BE2C (cell line): ENCODE results near the gene DTNB.

Experiments used
- DNase-seq: peaks from one replicate; pipeline ENCODE4 v3.0.0-alpha.2; 2020
- H3K27me3 ChIP-seq: fragments of 250-450 bp; sonication (Bioruptor Pico); 2 replicates; pipeline ENCODE4 v1.5.1; 2020; ENCODE audit warnings: mild to moderate bottlenecking
- H3K36me3 ChIP-seq: fragments of 250-450 bp; sonication (Bioruptor Pico); 2 replicates; pipeline ENCODE4 v1.5.1; 2020; ENCODE audit warnings: mild to moderate bottlenecking
- H3K4me1 ChIP-seq: fragments of 250-450 bp; sonication (Bioruptor Pico); 2 replicates; pipeline ENCODE4 v1.5.1; 2020
- H3K4me3 ChIP-seq: 2 replicates; pipeline ENCODE4 v1.5.1; 2011; ENCODE audit warnings: low read depth, low read length
- H3K9me3 ChIP-seq: fragments of 250-450 bp; sonication (Bioruptor Pico); 2 replicates; pipeline ENCODE4 v1.5.1; 2020
- TF ChIP-seq, protein P1 (sequence below): IDR thresholded peaks from 2 replicates; pipeline ENCODE4 v1.5.1; 2012; ENCODE audit warnings: mild to moderate bottlenecking, low read depth, low read length

The DTNB gene

DNA sequence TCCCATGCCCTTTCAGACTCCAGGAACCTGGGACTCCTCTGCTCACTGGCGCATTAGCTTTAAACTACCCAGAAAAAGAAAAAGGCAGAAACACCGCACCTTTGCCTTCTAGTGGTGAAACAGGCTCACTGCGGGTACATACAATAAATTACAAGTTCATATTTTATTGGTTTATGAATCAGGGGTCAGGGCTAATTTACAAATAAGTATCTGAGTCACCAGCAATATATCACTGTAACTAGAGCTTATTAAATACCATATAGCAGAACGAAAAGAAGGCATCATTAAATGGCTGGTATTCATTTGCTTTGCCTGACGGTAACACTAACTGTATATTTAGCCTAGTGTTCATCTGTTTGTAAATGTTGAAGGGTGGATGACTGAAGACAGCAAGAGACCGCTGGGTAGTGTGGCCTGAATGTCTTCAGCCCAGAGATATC lies 26.9 kb upstream of the DTNB start:
- H3K36me3 ChIP-seq = no peaks in the 10 kb centered on the region
- no peak overlapping the region for H3K4me3 ChIP-seq
- H3K27me3 ChIP-seq = no peaks in the 10 kb centered on the region
- TF ChIP-seq, protein P1, sequence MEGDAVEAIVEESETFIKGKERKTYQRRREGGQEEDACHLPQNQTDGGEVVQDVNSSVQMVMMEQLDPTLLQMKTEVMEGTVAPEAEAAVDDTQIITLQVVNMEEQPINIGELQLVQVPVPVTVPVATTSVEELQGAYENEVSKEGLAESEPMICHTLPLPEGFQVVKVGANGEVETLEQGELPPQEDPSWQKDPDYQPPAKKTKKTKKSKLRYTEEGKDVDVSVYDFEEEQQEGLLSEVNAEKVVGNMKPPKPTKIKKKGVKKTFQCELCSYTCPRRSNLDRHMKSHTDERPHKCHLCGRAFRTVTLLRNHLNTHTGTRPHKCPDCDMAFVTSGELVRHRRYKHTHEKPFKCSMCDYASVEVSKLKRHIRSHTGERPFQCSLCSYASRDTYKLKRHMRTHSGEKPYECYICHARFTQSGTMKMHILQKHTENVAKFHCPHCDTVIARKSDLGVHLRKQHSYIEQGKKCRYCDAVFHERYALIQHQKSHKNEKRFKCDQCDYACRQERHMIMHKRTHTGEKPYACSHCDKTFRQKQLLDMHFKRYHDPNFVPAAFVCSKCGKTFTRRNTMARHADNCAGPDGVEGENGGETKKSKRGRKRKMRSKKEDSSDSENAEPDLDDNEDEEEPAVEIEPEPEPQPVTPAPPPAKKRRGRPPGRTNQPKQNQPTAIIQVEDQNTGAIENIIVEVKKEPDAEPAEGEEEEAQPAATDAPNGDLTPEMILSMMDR = peak; percentile 79
- no peaks in the 10 kb centered on the region for H3K9me3 ChIP-seq
- DNase-seq = peak; percentile 43
- no peaks in the 10 kb centered on the region for H3K4me1 ChIP-seq

GRCh38 chr2:25699216-25699615 lies 25.8 kb upstream of the DTNB start:
- no peaks in the 10 kb centered on the region for H3K9me3 ChIP-seq
- H3K4me3 ChIP-seq = no peak overlapping the region
- H3K36me3 ChIP-seq = no peaks in the 10 kb centered on the region
- DNase-seq = no peak
- H3K27me3 ChIP-seq = no peaks in the 10 kb centered on the region
- TF ChIP-seq, protein P1 = no peak
- no peaks in the 10 kb centered on the region for H3K4me1 ChIP-seq

DNA sequence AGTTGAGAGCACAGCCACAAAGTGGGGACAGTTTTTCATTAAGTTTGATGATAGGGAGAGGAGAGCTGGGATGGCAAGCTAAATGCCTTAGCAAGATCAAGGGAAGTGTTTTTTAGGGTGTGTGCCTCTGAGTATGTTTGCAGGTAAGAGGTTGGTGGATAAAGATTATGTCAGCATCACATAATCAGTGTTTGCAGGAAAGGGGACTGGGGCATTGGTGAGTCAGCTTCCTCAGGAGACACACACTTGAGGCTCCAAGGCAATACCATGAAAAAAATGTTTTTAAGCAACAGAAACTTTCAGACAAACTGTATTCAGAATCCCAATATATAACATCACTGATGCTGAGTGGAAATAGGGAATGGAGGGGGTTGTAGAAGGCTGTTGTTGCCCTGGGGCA lies 25.4 kb upstream of the DTNB start:
- H3K4me1 ChIP-seq = no peaks in the 10 kb centered on the region
- no peaks in the 10 kb centered on the region for H3K36me3 ChIP-seq
- TF ChIP-seq, protein P1 = no peak
- H3K27me3 ChIP-seq = no peaks in the 10 kb centered on the region
- no peak overlapping the region for H3K4me3 ChIP-seq
- H3K9me3 ChIP-seq = no peaks in the 10 kb centered on the region
- no peak for DNase-seq

- no peaks in the 10 kb centered on the region for H3K27me3 ChIP-seq
- TF ChIP-seq, protein P1 = no peak
- no peak for DNase-seq
- H3K36me3 ChIP-seq = no peaks in the 10 kb centered on the region
- no peak overlapping the region for H3K4me3 ChIP-seq
- no peaks in the 10 kb centered on the region for H3K4me1 ChIP-seq
- H3K9me3 ChIP-seq = no peaks in the 10 kb centered on the region; the same call in 1 of the 2 replicates
Observed at GRCh38 chr2:25697559-25698341, 24.4 kb upstream of the DTNB start.

DNA sequence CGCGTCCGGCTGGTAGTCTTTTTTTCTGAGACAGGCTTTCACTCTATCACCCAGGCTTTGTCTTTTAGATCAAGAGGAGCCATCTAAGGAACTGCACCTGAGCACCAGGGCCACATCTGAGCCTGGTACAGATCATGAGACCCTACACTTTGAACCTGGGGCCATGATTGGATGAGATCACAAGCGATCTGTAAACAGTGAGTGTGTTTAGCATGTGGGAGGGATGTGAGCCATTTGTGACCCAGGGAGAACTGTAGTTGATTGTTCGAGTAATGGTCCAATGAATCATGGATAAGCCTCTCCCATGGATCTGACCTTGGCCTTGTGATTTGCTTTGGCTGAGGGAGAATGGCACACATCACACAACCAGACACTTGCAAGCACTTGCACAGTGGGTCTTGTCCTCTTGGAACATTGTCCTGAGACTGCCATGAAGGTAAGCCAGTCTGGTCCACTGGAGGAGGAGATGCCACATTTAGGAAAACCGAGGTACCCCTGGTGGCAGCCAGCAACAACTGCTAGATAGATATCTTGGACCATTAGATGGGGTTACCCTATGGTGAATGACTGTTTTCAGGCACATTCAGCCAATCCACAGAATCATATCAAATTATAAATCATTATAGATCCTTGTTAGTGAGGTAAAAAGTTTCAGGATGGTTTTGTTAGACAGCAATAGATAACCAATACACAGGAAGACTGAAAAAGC lies 19.5 kb upstream of the DTNB start:
- Histone ChIP-seq H3K27me3 (no peaks in the 10 kb centered on the region), H3K9me3 (no peaks in the 10 kb centered on the region; the same call in 1 of the 2 replicates), H3K4me1 (no peaks in the 10 kb centered on the region), H3K36me3 (no peaks in the 10 kb centered on the region), H3K4me3 (no peak overlapping the region)
- TF ChIP-seq, protein P1 = no peak
- DNase-seq = no peak

GRCh38 chr2:25692143-25692542 lies 18.8 kb upstream of the DTNB start:
- H3K9me3 ChIP-seq = no peaks in the 10 kb centered on the region; the same call in 1 of the 2 replicates
- no peak for DNase-seq
- no peak overlapping the region for H3K4me3 ChIP-seq
- H3K27me3 ChIP-seq = no peaks in the 10 kb centered on the region
- H3K4me1 ChIP-seq = no peaks in the 10 kb centered on the region
- TF ChIP-seq, protein P1 = no peak
- H3K36me3 ChIP-seq = no peaks in the 10 kb centered on the region
